ENCODE measurements around the gene SETD2. TPM values are rescaled to one million over a fixed set of nuclear protein-coding genes. Genes with fewer than 3 reads are reported as not detected.
A peak's percentile ranks its signal among the peaks of the same experiment; 100 is the strongest.

Gene SETD2
- total and polyA plus RNA-seq, 9 of the 15 experiments (the other 6 are each of a cell fraction or from before 2014, with no cell fraction given) = 8.2 to 44.0 (median 33.6) TPM

GRCh38 chr3:47042231-47042791, 121.6 kb downstream of the SETD2 start (continued):
- TF ChIP-seq PRDM10 (IDR thresholded peaks at IDR 0.05; ENCODE audit: partially characterized antibody) = peak; percentile 76
- no peak for TF ChIP-seq E2F8 (IDR thresholded peaks at IDR 0.05; ENCODE audit: low read depth, partially characterized antibody)
- TF ChIP-seq MECOM (CRISPR knock-in tag; IDR thresholded peaks at IDR 0.05) = peak; percentile 70; the same call in 1 of the 2 replicates
- peak; percentile 98 for TF ChIP-seq MEIS2 (IDR thresholded peaks at IDR 0.05; ENCODE audit: partially characterized antibody)
- TF ChIP-seq SRSF7 (optimal IDR thresholded peaks at IDR 0.05; ENCODE audit: low read depth, low read length) = no peak
- TF ChIP-seq ZNF239 (CRISPR knock-in tag; IDR thresholded peaks at IDR 0.05) = no peak
- no peak for TF ChIP-seq ZNF668 (CRISPR knock-in tag; IDR thresholded peaks at IDR 0.05)
- TF ChIP-seq IRF1 (CRISPR knock-in tag; IDR thresholded peaks at IDR 0.05; ENCODE audit: borderline replicate concordance) = no peak
- no peak for TF ChIP-seq NCOA4 (IDR thresholded peaks at IDR 0.05; ENCODE audit: partially characterized antibody)
- peak; percentile 94 for TF ChIP-seq PKNOX1 (IDR thresholded peaks at IDR 0.05)
- no peak for TF ChIP-seq MXI1 (IDR thresholded peaks at IDR 0.05; ENCODE audit: low read depth, low read length)
- TF ChIP-seq LEF1 (IDR thresholded peaks at IDR 0.05) = no peak
- no peak for TF ChIP-seq NEUROD1 (IDR thresholded peaks at IDR 0.05; ENCODE audit: borderline replicate concordance, low read depth, low read length, partially characterized antibody)
- TF ChIP-seq MITF (IDR thresholded peaks at IDR 0.05) = peak; percentile 72; the same call in 1 of the 2 replicates
